MCF 10A (cell line): ENCODE results near the gene HEPACAM2. TPM values are rescaled to one million over a fixed set of nuclear protein-coding genes. Genes with fewer than 3 reads are reported as not detected.

ENCODE experiments used
- BruUV-seq: library from RNA; stranded (reverse); fragments of 400-500 nt; replicated peaks from 2 replicates; lab custom pipeline; 2021; lab: Mats Ljungman, UMichigan
- CTCF ChIA-PET: fragments of 300-600 bp; sonication (Branson Sonifier 250); formaldehyde crosslinking; extraction: SDS; loops from one replicate; lab custom pipeline; 2021; ENCODE audit warnings: antibody characterized with exemption, inconsistent platforms; lab: Yijun Ruan, JAX
- POLR2A ChIA-PET: fragments of 300-600, 350-650 bp; sonication (Branson Sonifier 250); formaldehyde crosslinking; extraction: SDS; loops from one replicate; lab custom pipeline; 2020; ENCODE audit warnings: antibody characterized with exemption, inconsistent platforms; lab: Yijun Ruan, JAX
- DNase-seq: peaks from one replicate; pipeline ENCODE4 v3.0.0-alpha.2; 2018; ENCODE audit not compliant: unreplicated experiment
- H3K27ac Mint-ChIP-seq: one replicate; pipeline ENCODE4 v1.8.0; 2022; ENCODE audit warnings: mild to moderate bottlenecking, low read depth, mixed read lengths; ENCODE audit not compliant: unreplicated experiment
- H3K27me3 Mint-ChIP-seq: one replicate; pipeline ENCODE4 v1.8.0; 2022; ENCODE audit warnings: mixed read lengths; ENCODE audit not compliant: insufficient read depth, unreplicated experiment
- H3K36me3 Mint-ChIP-seq: one replicate; pipeline ENCODE4 v1.8.0; 2022; ENCODE audit warnings: mild to moderate bottlenecking, moderate library complexity, mixed read lengths; ENCODE audit not compliant: insufficient read depth, unreplicated experiment
- H3K4me1 Mint-ChIP-seq: one replicate; pipeline ENCODE4 v1.8.0; 2022; ENCODE audit warnings: mixed read lengths; ENCODE audit not compliant: insufficient read depth, unreplicated experiment
- H3K4me3 Mint-ChIP-seq: one replicate; pipeline ENCODE4 v1.8.0; 2022; ENCODE audit warnings: mild to moderate bottlenecking, moderate library complexity, mixed read lengths; ENCODE audit not compliant: unreplicated experiment
- H3K9me3 Mint-ChIP-seq: one replicate; pipeline ENCODE4 v1.8.0; 2022; ENCODE audit warnings: mixed read lengths; ENCODE audit not compliant: unreplicated experiment
- CTCF ChIP-seq: fragments of 200-600 bp; IDR thresholded peaks from one replicate; pipeline ENCODE4 v1.8.0; 2022; ENCODE audit warnings: antibody characterized with exemption, mild to moderate bottlenecking; ENCODE audit not compliant: unreplicated experiment
- intact Hi-C: fragments of 100-400 bp; cut with micrococcal nuclease; formaldehyde crosslinking; loops from 2 replicates; pipeline ENCODE4 v1.14.1; 2022
- total RNA-seq: library from RNA; stranded (reverse); gene quantifications from 2 replicates; pipeline ENCODE4 v1.2.3, GENCODE V29; 2022

The HEPACAM2 gene
- total RNA-seq, 1 experiment from 2014 or later: not detected

GRCh38 chr7:93211228-93211818, 14.9 kb downstream of the HEPACAM2 start:
- Mint-ChIP-seq H3K9me3 (no peaks in the 10 kb centered on the region), H3K4me3 (no peak overlapping the region), H3K36me3 (no peaks in the 10 kb centered on the region), H3K27me3 (peaks cover 35% of the 10 kb centered on the region), H3K27ac (no peak overlapping the region), H3K4me1 (no peaks in the 10 kb centered on the region)
- ChIA-PET CTCF (interaction anchor here (0.9 to 1.4 kb wide), 2 partner anchors 9 to 16 kb away, joined by 4 to 5 read pairs; no protein-coding TSS in a partner anchor), POLR2A (interaction anchor here (0.7 kb wide), 1 partner anchor 17 kb away, joined by 3 read pairs; no protein-coding TSS in a partner anchor)
- no TSS peak for BruUV-seq
- intact Hi-C loops: no loop called here
- no peak for DNase-seq
- TF ChIP-seq CTCF: no peak

DNA sequence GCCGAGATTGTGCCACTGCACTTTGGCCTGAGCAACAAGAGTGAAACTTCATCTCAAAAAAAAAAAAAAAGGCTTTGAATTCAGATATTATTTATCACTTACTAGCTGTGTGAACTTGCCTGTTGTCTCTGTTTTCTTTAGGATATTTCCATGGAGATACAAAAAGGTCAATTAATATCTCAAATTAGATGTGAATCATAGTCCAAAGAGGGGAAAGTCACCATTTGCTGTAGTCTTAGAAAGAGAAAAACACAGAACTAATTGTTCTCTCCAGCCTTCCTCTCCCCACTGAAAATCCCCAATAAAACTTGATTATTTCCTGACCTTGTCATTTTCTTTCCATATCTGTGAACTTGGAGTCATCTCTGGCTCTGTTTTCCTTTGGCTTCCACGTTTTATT, 21.2 kb downstream of the HEPACAM2 start:
- DNase-seq: no peak
- no peak overlapping the region for H3K4me3 Mint-ChIP-seq
- peaks cover 92% of the 10 kb centered on the region for H3K27me3 Mint-ChIP-seq
- intact Hi-C loops: no loop called here
- no peaks in the 10 kb centered on the region for H3K9me3 Mint-ChIP-seq
- POLR2A ChIA-PET: no interaction called here
- no TSS peak for BruUV-seq
- H3K27ac Mint-ChIP-seq: no peak overlapping the region
- CTCF ChIA-PET: interaction anchor here (0.6 kb wide), 1 partner anchor 146 kb away, joined by 3 read pairs; no protein-coding TSS in a partner anchor
- TF ChIP-seq CTCF: no peak
- H3K36me3 Mint-ChIP-seq: no peaks in the 10 kb centered on the region
- no peaks in the 10 kb centered on the region for H3K4me1 Mint-ChIP-seq

- CTCF ChIA-PET: interaction anchor here (0.6 to 1.3 kb wide), 2 partner anchors 16 to 24 kb away, joined by 3 to 4 read pairs; no protein-coding TSS in a partner anchor
- peaks cover 93% of the 10 kb centered on the region for H3K27me3 Mint-ChIP-seq
Measured at GRCh38 chr7:93203496-93203895, 22.8 kb downstream of the HEPACAM2 start.

More at GRCh38 chr7:93203496-93203895, 22.8 kb downstream of the HEPACAM2 start:
- H3K4me1 Mint-ChIP-seq: no peaks in the 10 kb centered on the region
- TF ChIP-seq CTCF: no peak
- H3K36me3 Mint-ChIP-seq: no peaks in the 10 kb centered on the region
- no peaks in the 10 kb centered on the region for H3K9me3 Mint-ChIP-seq
- H3K4me3 Mint-ChIP-seq: no peak overlapping the region
- DNase-seq: no peak
- no peak overlapping the region for H3K27ac Mint-ChIP-seq
- no TSS peak for BruUV-seq
- intact Hi-C loops: no loop called here
- POLR2A ChIA-PET: no interaction called here
